WTC11 (cell line): Measurements from ENCODE around the gene PLEKHA5. TPM values are rescaled to one million over a fixed set of nuclear protein-coding genes. Genes with fewer than 3 reads are reported as not detected.

Experiments used
- ATAC-seq: fragments of 200-7000 bp; cut with Tn5 transposase; 2 replicates; pipeline ENCODE4 v1.10.0; 2021; ENCODE audit warnings: mild to moderate bottlenecking, moderate library complexity
- CTCF ChIA-PET: fragments of 300-600 bp; sonication (Branson Sonifier 250); formaldehyde crosslinking; loops from one replicate; lab custom pipeline; 2021; ENCODE audit warnings: antibody characterized with exemption; lab: Charles Lee
- POLR2A ChIA-PET: fragments of 350-600 bp; sonication (Branson Sonifier 250); formaldehyde crosslinking; loops from one replicate; lab custom pipeline; 2021; ENCODE audit warnings: antibody characterized with exemption; lab: Charles Lee
- DNase-seq: peaks from one replicate; pipeline ENCODE4 v3.0.0; 2021; ENCODE audit warnings: low spot score
- H3K27ac Mint-ChIP-seq: 2 replicates; pipeline ENCODE4 v1.8.0; 2021; ENCODE audit warnings: mixed read lengths
- H3K27me3 Mint-ChIP-seq: 2 replicates; pipeline ENCODE4 v1.8.0; 2021; ENCODE audit warnings: low read depth, mild to moderate bottlenecking, moderate library complexity, mixed read lengths
- H3K36me3 Mint-ChIP-seq: 2 replicates; pipeline ENCODE4 v1.8.0; 2021; ENCODE audit warnings: mixed read lengths
- H3K4me1 Mint-ChIP-seq: 2 replicates; pipeline ENCODE4 v1.8.0; 2022; ENCODE audit warnings: mixed read lengths
- H3K4me3 Mint-ChIP-seq: 2 replicates; pipeline ENCODE4 v1.8.0; 2021; ENCODE audit warnings: mild to moderate bottlenecking, moderate library complexity, mixed read lengths
- H3K9me3 Mint-ChIP-seq: 2 replicates; pipeline ENCODE4 v1.8.0; 2021; ENCODE audit warnings: mixed read lengths
- EMX1 ChIP-seq: fragments of 250-450 bp; sonication (Bioruptor Pico); IDR thresholded peaks from 2 replicates; pipeline ENCODE4 v1.8.0; 2021; ENCODE audit warnings: mild to moderate bottlenecking
- FOXP1 ChIP-seq: sonication (generic); formaldehyde crosslinking; IDR thresholded peaks from 2 replicates; pipeline ENCODE4 v1.8.0; 2022; ENCODE audit warnings: missing genetic modification reagents, mild to moderate bottlenecking, moderate library complexity, borderline replicate concordance
- JAZF1 ChIP-seq: fragments of 250-450 bp; sonication (Bioruptor Pico); IDR thresholded peaks from 2 replicates; pipeline ENCODE4 v1.9.0; 2021; ENCODE audit warnings: moderate library complexity, mild to moderate bottlenecking, inconsistent platforms
- NFATC4 ChIP-seq: fragments of 250-450 bp; sonication (Bioruptor Pico); IDR thresholded peaks from 2 replicates; pipeline ENCODE4 v1.9.0; 2021; ENCODE audit warnings: mild to moderate bottlenecking
- NFE2L1 ChIP-seq: sonication (generic); formaldehyde crosslinking; IDR thresholded peaks from 2 replicates; pipeline ENCODE4 v1.8.1; 2023; ENCODE audit warnings: missing genetic modification reagents
- NR1H2 ChIP-seq: sonication (generic); formaldehyde crosslinking; IDR thresholded peaks from 2 replicates; pipeline ENCODE4 v1.9.0; 2021; ENCODE audit warnings: mild to moderate bottlenecking, moderate library complexity, missing genetic modification reagents
- SMAD4 ChIP-seq: sonication (generic); formaldehyde crosslinking; IDR thresholded peaks from 2 replicates; pipeline ENCODE4 v1.8.0; 2022; ENCODE audit warnings: mild to moderate bottlenecking, missing genetic modification reagents
- SOX15 ChIP-seq: fragments of 250-450 bp; sonication (Bioruptor Pico); IDR thresholded peaks from 2 replicates; pipeline ENCODE4 v1.9.0; 2021; ENCODE audit warnings: mild to moderate bottlenecking
- TCF7 ChIP-seq: sonication (generic); formaldehyde crosslinking; IDR thresholded peaks from 2 replicates; pipeline ENCODE4 v1.8.0; 2022; ENCODE audit warnings: mild to moderate bottlenecking, low read depth, missing genetic modification reagents, moderate library complexity
- ZNF138 ChIP-seq: sonication (generic); formaldehyde crosslinking; conservative IDR thresholded peaks from 2 replicates; pipeline ENCODE4 v1.8.1; 2022; ENCODE audit warnings: mild to moderate bottlenecking, moderate library complexity, missing genetic modification reagents
- ZNF263 ChIP-seq: sonication (generic); formaldehyde crosslinking; IDR thresholded peaks from 2 replicates; pipeline ENCODE4 v1.8.1; 2022; ENCODE audit warnings: low read depth, mild to moderate bottlenecking, moderate library complexity, missing genetic modification reagents
- ZNF317 ChIP-seq: sonication (generic); formaldehyde crosslinking; IDR thresholded peaks from 2 replicates; pipeline ENCODE4 v1.8.1; 2023; ENCODE audit warnings: low read depth, mild to moderate bottlenecking, moderate library complexity, missing genetic modification reagents, borderline replicate concordance
- total RNA-seq: library from RNA; stranded (reverse); gene quantifications from 3 replicates; pipeline ENCODE4 v1.2.3, GENCODE V29; 2021
- TF ChIP-seq, protein P1 (sequence below): sonication (generic); formaldehyde crosslinking; IDR thresholded peaks from 2 replicates; pipeline ENCODE4 v1.8.0; 2023; ENCODE audit warnings: missing genetic modification reagents
- TF ChIP-seq, protein P2 (sequence below): fragments of 250-450 bp; sonication (Bioruptor Pico); IDR thresholded peaks from 2 replicates; pipeline ENCODE4 v2.1.2; 2022; ENCODE audit warnings: mild to moderate bottlenecking, moderate library complexity
- TF ChIP-seq, protein P3 (sequence below): sonication (generic); formaldehyde crosslinking; IDR thresholded peaks from 2 replicates; pipeline ENCODE4 v1.8.0; 2022; ENCODE audit warnings: mild to moderate bottlenecking, missing genetic modification reagents
- TF ChIP-seq, protein P4 (sequence below): fragments of 250-450 bp; sonication (Bioruptor Pico); conservative IDR thresholded peaks from 2 replicates; pipeline ENCODE4 v1.9.0; 2021; ENCODE audit warnings: mild to moderate bottlenecking
- TF ChIP-seq, protein P5 (sequence below): sonication (generic); formaldehyde crosslinking; IDR thresholded peaks from 2 replicates; pipeline ENCODE4 v1.8.1; 2023; ENCODE audit warnings: mild to moderate bottlenecking, missing genetic modification reagents, moderate library complexity
- TF ChIP-seq, protein P6 (sequence below): fragments of 250-450 bp; sonication (Bioruptor Pico); IDR thresholded peaks from 2 replicates; pipeline ENCODE4 v1.9.0; 2021; ENCODE audit warnings: mild to moderate bottlenecking
- TF ChIP-seq, protein P7 (sequence below): sonication (generic); formaldehyde crosslinking; IDR thresholded peaks from 2 replicates; pipeline ENCODE4 v1.8.1; 2022; ENCODE audit warnings: low read depth, missing genetic modification reagents, borderline replicate concordance
- TF ChIP-seq, protein P8 (sequence below): fragments of 250-450 bp; sonication (Bioruptor Pico); IDR thresholded peaks from 2 replicates; pipeline ENCODE4 v1.9.0; 2021; ENCODE audit warnings: mild to moderate bottlenecking, borderline replicate concordance

The PLEKHA5 gene
- total RNA-seq, 1 experiment from 2014 or later: 61.1 TPM

DNA sequence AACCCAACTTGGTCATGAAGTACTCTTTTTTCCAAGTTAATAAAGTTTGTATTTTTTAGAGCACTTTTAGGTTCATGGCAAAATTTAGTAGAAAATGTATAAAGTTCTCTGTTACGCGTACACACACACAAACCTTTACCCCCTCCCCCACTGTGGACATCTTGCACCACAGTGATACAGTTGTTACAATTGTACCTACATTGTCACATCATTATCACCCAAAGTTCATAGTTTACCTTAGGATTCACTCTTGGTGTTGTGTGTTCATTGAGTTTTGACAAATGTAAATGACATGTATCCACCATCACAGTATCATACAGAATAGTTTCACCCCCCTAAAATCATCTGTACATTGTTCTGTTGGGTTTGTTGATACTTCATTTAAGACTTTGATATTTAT, 23.9 kb downstream of the PLEKHA5 start (continued):
- TF ChIP-seq SMAD4 (CRISPR knock-in tag) (no peak), ZNF138 (CRISPR knock-in tag) (no peak), JAZF1 (CRISPR knock-in tag) (no peak), ZNF263 (CRISPR knock-in tag) (no peak), EMX1 (CRISPR knock-in tag) (no peak)
- TF ChIP-seq, protein P1, sequence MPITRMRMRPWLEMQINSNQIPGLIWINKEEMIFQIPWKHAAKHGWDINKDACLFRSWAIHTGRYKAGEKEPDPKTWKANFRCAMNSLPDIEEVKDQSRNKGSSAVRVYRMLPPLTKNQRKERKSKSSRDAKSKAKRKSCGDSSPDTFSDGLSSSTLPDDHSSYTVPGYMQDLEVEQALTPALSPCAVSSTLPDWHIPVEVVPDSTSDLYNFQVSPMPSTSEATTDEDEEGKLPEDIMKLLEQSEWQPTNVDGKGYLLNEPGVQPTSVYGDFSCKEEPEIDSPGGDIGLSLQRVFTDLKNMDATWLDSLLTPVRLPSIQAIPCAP (CRISPR knock-in tag): no peak
- TF ChIP-seq, protein P2, sequence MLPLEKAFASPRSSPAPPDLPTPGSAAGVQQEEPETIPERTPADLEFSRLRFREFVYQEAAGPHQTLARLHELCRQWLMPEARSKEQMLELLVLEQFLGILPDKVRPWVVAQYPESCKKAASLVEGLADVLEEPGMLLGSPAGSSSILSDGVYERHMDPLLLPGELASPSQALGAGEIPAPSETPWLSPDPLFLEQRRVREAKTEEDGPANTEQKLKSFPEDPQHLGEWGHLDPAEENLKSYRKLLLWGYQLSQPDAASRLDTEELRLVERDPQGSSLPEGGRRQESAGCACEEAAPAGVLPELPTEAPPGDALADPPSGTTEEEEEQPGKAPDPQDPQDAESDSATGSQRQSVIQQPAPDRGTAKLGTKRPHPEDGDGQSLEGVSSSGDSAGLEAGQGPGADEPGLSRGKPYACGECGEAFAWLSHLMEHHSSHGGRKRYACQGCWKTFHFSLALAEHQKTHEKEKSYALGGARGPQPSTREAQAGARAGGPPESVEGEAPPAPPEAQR (CRISPR knock-in tag): no peak
- TF ChIP-seq, protein P3, sequence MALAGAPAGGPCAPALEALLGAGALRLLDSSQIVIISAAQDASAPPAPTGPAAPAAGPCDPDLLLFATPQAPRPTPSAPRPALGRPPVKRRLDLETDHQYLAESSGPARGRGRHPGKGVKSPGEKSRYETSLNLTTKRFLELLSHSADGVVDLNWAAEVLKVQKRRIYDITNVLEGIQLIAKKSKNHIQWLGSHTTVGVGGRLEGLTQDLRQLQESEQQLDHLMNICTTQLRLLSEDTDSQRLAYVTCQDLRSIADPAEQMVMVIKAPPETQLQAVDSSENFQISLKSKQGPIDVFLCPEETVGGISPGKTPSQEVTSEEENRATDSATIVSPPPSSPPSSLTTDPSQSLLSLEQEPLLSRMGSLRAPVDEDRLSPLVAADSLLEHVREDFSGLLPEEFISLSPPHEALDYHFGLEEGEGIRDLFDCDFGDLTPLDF (CRISPR knock-in tag): no peak

DNA sequence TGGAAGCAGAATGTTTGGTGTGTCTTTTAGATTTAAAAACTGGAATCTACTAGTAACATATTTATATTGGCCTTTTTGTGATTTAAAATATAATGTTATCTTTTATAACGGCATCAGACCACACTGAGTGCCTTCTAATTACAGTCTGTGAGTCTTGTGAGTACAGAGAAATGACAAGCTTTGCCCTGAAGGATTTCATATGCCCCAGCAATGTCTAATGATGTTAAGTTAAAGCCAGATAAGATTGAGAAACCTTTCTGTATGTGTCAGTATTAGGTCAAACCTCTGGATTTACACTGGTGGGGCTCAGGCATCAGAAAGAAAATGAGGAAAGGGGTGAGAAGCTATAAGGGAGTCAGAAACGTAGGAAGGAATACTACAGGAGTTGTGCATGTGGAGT, 25.2 kb downstream of the PLEKHA5 start:
- peak overlapping the region; percentile 71 for H3K27ac Mint-ChIP-seq

More for the DNA sequence above, 25.2 kb downstream of the PLEKHA5 start:
- DNase-seq: no peak
- TF ChIP-seq FOXP1 (CRISPR knock-in tag) (no peak), NR1H2 (CRISPR knock-in tag) (no peak), NFE2L1 (CRISPR knock-in tag) (no peak), ZNF317 (no peak), TCF7 (CRISPR knock-in tag) (no peak), NFATC4 (CRISPR knock-in tag) (no peak), SOX15 (CRISPR knock-in tag) (no peak)
- TF ChIP-seq, protein P4, sequence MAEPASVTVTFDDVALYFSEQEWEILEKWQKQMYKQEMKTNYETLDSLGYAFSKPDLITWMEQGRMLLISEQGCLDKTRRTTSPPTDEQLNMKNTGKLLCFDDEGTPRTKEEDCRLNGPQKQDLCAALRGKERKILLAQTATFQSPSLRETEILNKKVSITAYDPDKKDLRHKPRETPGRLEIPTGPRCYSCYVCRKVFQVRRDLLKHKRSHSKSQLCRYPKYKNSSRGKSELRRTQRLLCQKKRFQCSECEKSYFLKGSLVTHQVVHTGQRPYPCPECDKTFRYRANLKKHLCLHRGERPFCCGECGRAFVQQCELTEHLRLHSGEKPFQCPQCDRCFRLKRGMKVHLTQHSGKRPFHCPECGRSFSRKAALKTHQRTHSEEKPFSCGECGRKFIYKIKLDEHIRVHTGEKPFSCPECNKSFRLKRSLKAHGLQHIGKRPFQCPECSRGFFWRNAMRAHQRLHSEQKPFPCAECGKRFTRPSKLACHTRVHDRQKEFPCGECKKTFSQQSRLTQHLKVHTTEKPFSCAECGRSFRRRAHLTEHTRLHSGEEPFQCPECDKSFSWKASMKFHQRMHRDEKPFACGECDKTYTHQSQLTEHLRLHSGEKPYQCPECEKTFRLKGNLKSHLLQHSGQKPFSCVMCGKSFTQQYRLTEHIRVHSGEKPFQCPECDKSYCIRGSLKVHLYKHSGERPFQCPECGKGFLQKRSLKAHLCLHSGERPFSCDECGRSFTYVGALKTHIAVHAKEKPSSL (CRISPR knock-in tag): no peak
- TF ChIP-seq, protein P5, sequence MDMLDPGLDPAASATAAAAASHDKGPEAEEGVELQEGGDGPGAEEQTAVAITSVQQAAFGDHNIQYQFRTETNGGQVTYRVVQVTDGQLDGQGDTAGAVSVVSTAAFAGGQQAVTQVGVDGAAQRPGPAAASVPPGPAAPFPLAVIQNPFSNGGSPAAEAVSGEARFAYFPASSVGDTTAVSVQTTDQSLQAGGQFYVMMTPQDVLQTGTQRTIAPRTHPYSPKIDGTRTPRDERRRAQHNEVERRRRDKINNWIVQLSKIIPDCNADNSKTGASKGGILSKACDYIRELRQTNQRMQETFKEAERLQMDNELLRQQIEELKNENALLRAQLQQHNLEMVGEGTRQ (CRISPR knock-in tag): no peak
- TF ChIP-seq, protein P6, sequence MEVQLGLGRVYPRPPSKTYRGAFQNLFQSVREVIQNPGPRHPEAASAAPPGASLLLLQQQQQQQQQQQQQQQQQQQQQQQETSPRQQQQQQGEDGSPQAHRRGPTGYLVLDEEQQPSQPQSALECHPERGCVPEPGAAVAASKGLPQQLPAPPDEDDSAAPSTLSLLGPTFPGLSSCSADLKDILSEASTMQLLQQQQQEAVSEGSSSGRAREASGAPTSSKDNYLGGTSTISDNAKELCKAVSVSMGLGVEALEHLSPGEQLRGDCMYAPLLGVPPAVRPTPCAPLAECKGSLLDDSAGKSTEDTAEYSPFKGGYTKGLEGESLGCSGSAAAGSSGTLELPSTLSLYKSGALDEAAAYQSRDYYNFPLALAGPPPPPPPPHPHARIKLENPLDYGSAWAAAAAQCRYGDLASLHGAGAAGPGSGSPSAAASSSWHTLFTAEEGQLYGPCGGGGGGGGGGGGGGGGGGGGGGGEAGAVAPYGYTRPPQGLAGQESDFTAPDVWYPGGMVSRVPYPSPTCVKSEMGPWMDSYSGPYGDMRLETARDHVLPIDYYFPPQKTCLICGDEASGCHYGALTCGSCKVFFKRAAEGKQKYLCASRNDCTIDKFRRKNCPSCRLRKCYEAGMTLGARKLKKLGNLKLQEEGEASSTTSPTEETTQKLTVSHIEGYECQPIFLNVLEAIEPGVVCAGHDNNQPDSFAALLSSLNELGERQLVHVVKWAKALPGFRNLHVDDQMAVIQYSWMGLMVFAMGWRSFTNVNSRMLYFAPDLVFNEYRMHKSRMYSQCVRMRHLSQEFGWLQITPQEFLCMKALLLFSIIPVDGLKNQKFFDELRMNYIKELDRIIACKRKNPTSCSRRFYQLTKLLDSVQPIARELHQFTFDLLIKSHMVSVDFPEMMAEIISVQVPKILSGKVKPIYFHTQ: no peak
- TF ChIP-seq, protein P7, sequence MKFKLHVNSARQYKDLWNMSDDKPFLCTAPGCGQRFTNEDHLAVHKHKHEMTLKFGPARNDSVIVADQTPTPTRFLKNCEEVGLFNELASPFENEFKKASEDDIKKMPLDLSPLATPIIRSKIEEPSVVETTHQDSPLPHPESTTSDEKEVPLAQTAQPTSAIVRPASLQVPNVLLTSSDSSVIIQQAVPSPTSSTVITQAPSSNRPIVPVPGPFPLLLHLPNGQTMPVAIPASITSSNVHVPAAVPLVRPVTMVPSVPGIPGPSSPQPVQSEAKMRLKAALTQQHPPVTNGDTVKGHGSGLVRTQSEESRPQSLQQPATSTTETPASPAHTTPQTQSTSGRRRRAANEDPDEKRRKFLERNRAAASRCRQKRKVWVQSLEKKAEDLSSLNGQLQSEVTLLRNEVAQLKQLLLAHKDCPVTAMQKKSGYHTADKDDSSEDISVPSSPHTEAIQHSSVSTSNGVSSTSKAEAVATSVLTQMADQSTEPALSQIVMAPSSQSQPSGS: no peak
- TF ChIP-seq, protein P8, sequence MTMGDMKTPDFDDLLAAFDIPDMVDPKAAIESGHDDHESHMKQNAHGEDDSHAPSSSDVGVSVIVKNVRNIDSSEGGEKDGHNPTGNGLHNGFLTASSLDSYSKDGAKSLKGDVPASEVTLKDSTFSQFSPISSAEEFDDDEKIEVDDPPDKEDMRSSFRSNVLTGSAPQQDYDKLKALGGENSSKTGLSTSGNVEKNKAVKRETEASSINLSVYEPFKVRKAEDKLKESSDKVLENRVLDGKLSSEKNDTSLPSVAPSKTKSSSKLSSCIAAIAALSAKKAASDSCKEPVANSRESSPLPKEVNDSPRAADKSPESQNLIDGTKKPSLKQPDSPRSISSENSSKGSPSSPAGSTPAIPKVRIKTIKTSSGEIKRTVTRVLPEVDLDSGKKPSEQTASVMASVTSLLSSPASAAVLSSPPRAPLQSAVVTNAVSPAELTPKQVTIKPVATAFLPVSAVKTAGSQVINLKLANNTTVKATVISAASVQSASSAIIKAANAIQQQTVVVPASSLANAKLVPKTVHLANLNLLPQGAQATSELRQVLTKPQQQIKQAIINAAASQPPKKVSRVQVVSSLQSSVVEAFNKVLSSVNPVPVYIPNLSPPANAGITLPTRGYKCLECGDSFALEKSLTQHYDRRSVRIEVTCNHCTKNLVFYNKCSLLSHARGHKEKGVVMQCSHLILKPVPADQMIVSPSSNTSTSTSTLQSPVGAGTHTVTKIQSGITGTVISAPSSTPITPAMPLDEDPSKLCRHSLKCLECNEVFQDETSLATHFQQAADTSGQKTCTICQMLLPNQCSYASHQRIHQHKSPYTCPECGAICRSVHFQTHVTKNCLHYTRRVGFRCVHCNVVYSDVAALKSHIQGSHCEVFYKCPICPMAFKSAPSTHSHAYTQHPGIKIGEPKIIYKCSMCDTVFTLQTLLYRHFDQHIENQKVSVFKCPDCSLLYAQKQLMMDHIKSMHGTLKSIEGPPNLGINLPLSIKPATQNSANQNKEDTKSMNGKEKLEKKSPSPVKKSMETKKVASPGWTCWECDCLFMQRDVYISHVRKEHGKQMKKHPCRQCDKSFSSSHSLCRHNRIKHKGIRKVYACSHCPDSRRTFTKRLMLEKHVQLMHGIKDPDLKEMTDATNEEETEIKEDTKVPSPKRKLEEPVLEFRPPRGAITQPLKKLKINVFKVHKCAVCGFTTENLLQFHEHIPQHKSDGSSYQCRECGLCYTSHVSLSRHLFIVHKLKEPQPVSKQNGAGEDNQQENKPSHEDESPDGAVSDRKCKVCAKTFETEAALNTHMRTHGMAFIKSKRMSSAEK (CRISPR knock-in tag): no peak
- Mint-ChIP-seq H3K4me1 (peaks cover 50% of the 10 kb centered on the region), H3K4me3 (no peak overlapping the region), H3K9me3 (no peaks in the 10 kb centered on the region), H3K27me3 (no peaks in the 10 kb centered on the region), H3K36me3 (peaks cover 14% of the 10 kb centered on the region)
- ChIA-PET CTCF (interaction anchor here (0.8 kb wide), 1 partner anchor 31 kb away, joined by 4 read pairs; no protein-coding TSS in a partner anchor), POLR2A (no interaction called here)
- ATAC-seq: no peak
